ENCODE results near the gene NIPBL. TPM values are rescaled to one million over a fixed set of nuclear protein-coding genes. Genes with fewer than 3 reads are reported as not detected.

NIPBL gene
- total and polyA plus RNA-seq, 2 of the 13 experiments (the other 11 are each of a cell fraction or from before 2014, with no cell fraction given), result 12.3 to 32.3 TPM

DNA sequence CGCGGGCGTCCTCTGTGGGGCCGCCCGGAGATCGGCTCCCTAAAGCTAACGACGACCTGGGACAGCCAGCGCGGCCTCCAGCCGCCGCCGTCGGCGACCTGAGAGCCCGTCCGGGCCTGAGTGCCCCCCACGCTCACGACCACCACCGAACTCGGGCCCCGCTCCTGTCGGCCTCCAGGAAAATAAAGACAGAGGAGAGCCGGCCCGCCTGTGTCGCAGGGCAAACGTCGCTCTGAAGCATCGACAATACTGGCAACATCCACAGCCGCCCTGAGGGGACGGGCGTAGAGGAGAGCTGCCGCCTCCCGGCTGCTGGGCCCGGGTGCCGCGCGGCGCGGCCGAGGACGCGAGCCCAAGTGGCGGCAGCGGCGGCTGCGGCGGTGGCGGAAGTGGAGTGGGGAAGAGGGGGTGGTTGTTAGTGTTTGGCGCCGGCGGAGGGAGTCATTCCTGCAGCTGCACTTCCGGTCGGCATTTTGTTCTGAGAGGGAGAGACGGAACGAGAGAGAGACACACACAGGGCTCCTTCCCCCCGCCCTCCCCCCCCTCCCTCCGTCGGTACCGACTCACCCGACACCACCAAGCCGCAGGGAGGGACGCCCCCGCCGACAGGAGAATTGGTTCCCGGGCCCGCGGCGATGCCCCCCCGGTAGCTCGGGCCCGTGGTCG, at the start of gene NIPBL (continued):
- TF ChIP-seq, protein P1, sequence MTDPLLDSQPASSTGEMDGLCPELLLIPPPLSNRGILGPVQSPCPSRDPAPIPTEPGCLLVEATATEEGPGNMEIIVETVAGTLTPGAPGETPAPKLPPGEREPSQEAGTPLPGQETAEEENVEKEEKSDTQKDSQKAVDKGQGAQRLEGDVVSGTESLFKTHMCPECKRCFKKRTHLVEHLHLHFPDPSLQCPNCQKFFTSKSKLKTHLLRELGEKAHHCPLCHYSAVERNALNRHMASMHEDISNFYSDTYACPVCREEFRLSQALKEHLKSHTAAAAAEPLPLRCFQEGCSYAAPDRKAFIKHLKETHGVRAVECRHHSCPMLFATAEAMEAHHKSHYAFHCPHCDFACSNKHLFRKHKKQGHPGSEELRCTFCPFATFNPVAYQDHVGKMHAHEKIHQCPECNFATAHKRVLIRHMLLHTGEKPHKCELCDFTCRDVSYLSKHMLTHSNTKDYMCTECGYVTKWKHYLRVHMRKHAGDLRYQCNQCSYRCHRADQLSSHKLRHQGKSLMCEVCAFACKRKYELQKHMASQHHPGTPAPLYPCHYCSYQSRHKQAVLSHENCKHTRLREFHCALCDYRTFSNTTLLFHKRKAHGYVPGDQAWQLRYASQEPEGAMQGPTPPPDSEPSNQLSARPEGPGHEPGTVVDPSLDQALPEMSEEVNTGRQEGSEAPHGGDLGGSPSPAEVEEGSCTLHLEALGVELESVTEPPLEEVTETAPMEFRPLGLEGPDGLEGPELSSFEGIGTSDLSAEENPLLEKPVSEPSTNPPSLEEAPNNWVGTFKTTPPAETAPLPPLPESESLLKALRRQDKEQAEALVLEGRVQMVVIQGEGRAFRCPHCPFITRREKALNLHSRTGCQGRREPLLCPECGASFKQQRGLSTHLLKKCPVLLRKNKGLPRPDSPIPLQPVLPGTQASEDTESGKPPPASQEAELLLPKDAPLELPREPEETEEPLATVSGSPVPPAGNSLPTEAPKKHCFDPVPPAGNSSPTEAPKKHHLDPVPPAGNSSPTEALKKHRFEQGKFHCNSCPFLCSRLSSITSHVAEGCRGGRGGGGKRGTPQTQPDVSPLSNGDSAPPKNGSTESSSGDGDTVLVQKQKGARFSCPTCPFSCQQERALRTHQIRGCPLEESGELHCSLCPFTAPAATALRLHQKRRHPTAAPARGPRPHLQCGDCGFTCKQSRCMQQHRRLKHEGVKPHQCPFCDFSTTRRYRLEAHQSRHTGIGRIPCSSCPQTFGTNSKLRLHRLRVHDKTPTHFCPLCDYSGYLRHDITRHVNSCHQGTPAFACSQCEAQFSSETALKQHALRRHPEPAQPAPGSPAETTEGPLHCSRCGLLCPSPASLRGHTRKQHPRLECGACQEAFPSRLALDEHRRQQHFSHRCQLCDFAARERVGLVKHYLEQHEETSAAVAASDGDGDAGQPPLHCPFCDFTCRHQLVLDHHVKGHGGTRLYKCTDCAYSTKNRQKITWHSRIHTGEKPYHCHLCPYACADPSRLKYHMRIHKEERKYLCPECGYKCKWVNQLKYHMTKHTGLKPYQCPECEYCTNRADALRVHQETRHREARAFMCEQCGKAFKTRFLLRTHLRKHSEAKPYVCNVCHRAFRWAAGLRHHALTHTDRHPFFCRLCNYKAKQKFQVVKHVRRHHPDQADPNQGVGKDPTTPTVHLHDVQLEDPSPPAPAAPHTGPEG (CRISPR knock-in tag; IDR thresholded peaks at IDR 0.05), result peak; percentile 27
- TF ChIP-seq FOXC1 (CRISPR knock-in tag; IDR thresholded peaks at IDR 0.05; ENCODE audit: borderline replicate concordance) (no peak; the same call in 1 of the 2 replicates), HNRNPLL (IDR thresholded peaks at IDR 0.05; ENCODE audit: low read depth, low read length, poor library complexity, severe bottlenecking) (peak; percentile 71), SIN3A (IDR thresholded peaks at IDR 0.05; ENCODE audit: borderline replicate concordance, low read depth, low read length) (peak; percentile 72; the same call in 1 of the 2 replicates), POLR2G (IDR thresholded peaks at IDR 0.05; ENCODE audit: low read depth, low read length) (peak; percentile 94)
- TF ChIP-seq, protein P2, sequence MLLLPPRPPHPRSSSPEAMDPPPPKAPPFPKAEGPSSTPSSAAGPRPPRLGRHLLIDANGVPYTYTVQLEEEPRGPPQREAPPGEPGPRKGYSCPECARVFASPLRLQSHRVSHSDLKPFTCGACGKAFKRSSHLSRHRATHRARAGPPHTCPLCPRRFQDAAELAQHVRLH (CRISPR knock-in tag; IDR thresholded peaks at IDR 0.05; ENCODE audit: borderline replicate concordance, low read depth), result 0 out of 2 replicates have a peak, but pooled peaks have one; percentile 19
- TF ChIP-seq, protein P3, sequence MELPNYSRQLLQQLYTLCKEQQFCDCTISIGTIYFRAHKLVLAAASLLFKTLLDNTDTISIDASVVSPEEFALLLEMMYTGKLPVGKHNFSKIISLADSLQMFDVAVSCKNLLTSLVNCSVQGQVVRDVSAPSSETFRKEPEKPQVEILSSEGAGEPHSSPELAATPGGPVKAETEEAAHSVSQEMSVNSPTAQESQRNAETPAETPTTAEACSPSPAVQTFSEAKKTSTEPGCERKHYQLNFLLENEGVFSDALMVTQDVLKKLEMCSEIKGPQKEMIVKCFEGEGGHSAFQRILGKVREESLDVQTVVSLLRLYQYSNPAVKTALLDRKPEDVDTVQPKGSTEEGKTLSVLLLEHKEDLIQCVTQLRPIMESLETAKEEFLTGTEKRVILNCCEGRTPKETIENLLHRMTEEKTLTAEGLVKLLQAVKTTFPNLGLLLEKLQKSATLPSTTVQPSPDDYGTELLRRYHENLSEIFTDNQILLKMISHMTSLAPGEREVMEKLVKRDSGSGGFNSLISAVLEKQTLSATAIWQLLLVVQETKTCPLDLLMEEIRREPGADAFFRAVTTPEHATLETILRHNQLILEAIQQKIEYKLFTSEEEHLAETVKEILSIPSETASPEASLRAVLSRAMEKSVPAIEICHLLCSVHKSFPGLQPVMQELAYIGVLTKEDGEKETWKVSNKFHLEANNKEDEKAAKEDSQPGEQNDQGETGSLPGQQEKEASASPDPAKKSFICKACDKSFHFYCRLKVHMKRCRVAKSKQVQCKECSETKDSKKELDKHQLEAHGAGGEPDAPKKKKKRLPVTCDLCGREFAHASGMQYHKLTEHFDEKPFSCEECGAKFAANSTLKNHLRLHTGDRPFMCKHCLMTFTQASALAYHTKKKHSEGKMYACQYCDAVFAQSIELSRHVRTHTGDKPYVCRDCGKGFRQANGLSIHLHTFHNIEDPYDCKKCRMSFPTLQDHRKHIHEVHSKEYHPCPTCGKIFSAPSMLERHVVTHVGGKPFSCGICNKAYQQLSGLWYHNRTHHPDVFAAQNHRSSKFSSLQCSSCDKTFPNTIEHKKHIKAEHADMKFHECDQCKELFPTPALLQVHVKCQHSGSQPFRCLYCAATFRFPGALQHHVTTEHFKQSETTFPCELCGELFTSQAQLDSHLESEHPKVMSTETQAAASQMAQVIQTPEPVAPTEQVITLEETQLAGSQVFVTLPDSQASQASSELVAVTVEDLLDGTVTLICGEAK (IDR thresholded peaks at IDR 0.05), result peak; percentile 61
- TF ChIP-seq, protein P3 (CRISPR knock-in tag; IDR thresholded peaks at IDR 0.05), result no peak
- TF ChIP-seq, protein P4, sequence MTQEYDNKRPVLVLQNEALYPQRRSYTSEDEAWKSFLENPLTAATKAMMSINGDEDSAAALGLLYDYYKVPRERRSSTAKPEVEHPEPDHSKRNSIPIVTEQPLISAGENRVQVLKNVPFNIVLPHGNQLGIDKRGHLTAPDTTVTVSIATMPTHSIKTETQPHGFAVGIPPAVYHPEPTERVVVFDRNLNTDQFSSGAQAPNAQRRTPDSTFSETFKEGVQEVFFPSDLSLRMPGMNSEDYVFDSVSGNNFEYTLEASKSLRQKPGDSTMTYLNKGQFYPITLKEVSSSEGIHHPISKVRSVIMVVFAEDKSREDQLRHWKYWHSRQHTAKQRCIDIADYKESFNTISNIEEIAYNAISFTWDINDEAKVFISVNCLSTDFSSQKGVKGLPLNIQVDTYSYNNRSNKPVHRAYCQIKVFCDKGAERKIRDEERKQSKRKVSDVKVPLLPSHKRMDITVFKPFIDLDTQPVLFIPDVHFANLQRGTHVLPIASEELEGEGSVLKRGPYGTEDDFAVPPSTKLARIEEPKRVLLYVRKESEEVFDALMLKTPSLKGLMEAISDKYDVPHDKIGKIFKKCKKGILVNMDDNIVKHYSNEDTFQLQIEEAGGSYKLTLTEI (CRISPR knock-in tag; conservative IDR thresholded peaks at IDR 0.05), result no peak

Data from HepG2 (cell line).